Neural progenitor cell (in vitro differentiated cells): ENCODE results near the gene DIS3L. TPM values are rescaled to one million over a fixed set of nuclear protein-coding genes. Genes with fewer than 3 reads are reported as not detected.

Experiments
- DNase-seq: peaks from one replicate; pipeline ENCODE4 v3.0.0-alpha.2; 2016; ENCODE audit warnings: low spot score
- H2AFZ ChIP-seq: fragments of 200-600 bp; sonication (generic); replicated peaks from 2 replicates; pipeline ENCODE4 v1.6.1; 2016; ENCODE audit warnings: antibody characterized with exemption
- H3F3A ChIP-seq: fragments of 200-600 bp; sonication (generic); 2 replicates; pipeline ENCODE4 v1.6.1; 2016; ENCODE audit warnings: antibody characterized with exemption, low read depth
- H3K27ac ChIP-seq: fragments of 200-600 bp; sonication (generic); 2 replicates; pipeline ENCODE4 v1.5.1; 2016; ENCODE audit warnings: mild to moderate bottlenecking
- H3K27me3 ChIP-seq: fragments of 200-600 bp; sonication (generic); 2 replicates; pipeline ENCODE4 v1.6.1; 2016; ENCODE audit warnings: mild to moderate bottlenecking, moderate library complexity
- H3K36me3 ChIP-seq: fragments of 200-600 bp; sonication (generic); 2 replicates; pipeline ENCODE4 v1.5.1; 2016
- H3K4me1 ChIP-seq: fragments of 200-600 bp; sonication (generic); 2 replicates; pipeline ENCODE4 v1.6.1; 2016; ENCODE audit warnings: mixed run types
- H3K4me2 ChIP-seq: fragments of 200-600 bp; sonication (generic); 2 replicates; pipeline ENCODE4 v1.6.1; 2016
- H3K4me3 ChIP-seq: fragments of 200-600 bp; sonication (generic); 2 replicates; pipeline ENCODE4 v1.5.1; 2016
- H3K79me2 ChIP-seq: fragments of 200-600 bp; sonication (generic); 2 replicates; pipeline ENCODE4 v1.6.1; 2016; ENCODE audit warnings: low read depth
- H3K9ac ChIP-seq: fragments of 200-600 bp; sonication (generic); 2 replicates; pipeline ENCODE4 v1.6.1; 2016
- H3K9me3 ChIP-seq: fragments of 200-600 bp; sonication (generic); 2 replicates; pipeline ENCODE4 v1.5.1; 2016; ENCODE audit warnings: low read depth
- H4K20me1 ChIP-seq: fragments of 200-600 bp; sonication (generic); 2 replicates; pipeline ENCODE4 v1.6.1; 2016; ENCODE audit warnings: low read depth
- H3K27ac Mint-ChIP-seq: 3 replicates; pipeline ENCODE4 v1.8.0; 2021; ENCODE audit warnings: mixed read lengths
- H3K27me3 Mint-ChIP-seq: 2 replicates; pipeline ENCODE4 v1.8.0; 2022; ENCODE audit warnings: low read depth, mild to moderate bottlenecking, inconsistent platforms, moderate library complexity, mixed read lengths; ENCODE audit not compliant: insufficient read depth
- H3K36me3 Mint-ChIP-seq: 3 replicates; pipeline ENCODE4 v1.8.0; 2021; ENCODE audit warnings: mixed read lengths
- H3K4me1 Mint-ChIP-seq: 3 replicates; pipeline ENCODE4 v1.8.0; 2021; ENCODE audit warnings: mixed read lengths
- H3K4me3 Mint-ChIP-seq: 3 replicates; pipeline ENCODE4 v1.8.0; 2021; ENCODE audit warnings: mild to moderate bottlenecking, moderate library complexity, mixed read lengths
- H3K9me3 Mint-ChIP-seq: 3 replicates; pipeline ENCODE4 v1.8.0; 2020; ENCODE audit warnings: mixed read lengths
- CTCF ChIP-seq: fragments of 200-600 bp; sonication (generic); IDR thresholded peaks from 2 replicates; pipeline ENCODE4 v1.5.1; 2017; ENCODE audit warnings: antibody characterized with exemption, mild to moderate bottlenecking
- EZH2 ChIP-seq: fragments of 200-600 bp; sonication (generic); IDR thresholded peaks from 2 replicates; pipeline ENCODE4 v1.6.1; 2017; ENCODE audit warnings: antibody characterized with exemption, mild to moderate bottlenecking, moderate library complexity
- EZH2phosphoT487 ChIP-seq: fragments of 200-600 bp; sonication (generic); IDR thresholded peaks from 2 replicates; pipeline ENCODE4 v1.6.1; 2017; ENCODE audit warnings: antibody characterized with exemption
- total RNA-seq: library from RNA; depleted of rRNA; stranded (reverse); fragments of >200 nt; gene quantifications from 2 replicates; pipeline ENCODE4 v1.2.3, GENCODE V29; 2015; ENCODE audit warnings: low replicate concordance

DIS3L gene
- total RNA-seq, 1 donor from 2014 or later = 53.8 TPM

DNA sequence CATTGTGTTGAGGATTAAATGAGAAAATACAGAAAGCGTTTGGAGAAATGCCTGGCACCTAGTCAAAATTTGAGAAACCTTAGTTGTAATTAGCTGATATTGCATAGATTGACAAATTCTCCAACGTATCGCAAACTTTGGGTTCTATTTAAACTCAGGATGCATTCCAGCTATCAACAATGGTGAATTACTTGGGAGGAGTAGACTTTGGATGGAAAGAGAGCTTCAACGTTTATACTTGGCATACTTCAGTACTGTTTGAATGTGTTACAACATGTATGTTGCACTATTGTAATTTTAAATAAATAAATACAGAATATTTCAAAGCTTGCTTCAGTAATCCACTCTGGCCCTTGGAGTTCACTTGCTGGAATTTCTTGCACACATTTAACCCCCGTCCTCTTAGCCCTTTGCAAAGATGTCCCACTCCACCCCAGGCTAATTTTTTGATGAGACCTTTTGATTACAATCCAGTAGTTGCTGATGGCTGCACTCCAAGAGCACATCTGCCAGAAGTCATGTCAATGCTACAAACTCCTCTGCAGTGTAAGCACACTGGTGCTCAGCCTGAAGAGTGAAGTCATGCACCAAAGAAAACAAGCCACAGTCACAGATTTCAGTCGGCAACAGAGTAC is 4.7 kb upstream of the DIS3L start:
- no peak overlapping the region for H2AFZ ChIP-seq
- H3K79me2 ChIP-seq = no peaks in the 10 kb centered on the region
- H3K4me2 ChIP-seq = no peak overlapping the region
- no peaks in the 10 kb centered on the region for H3K9me3 ChIP-seq
- H3K9ac ChIP-seq = no peak overlapping the region
- no peak overlapping the region for H3K4me3 ChIP-seq
- H3F3A ChIP-seq = peaks cover 13% of the 10 kb centered on the region
- no peaks in the 10 kb centered on the region for H3K36me3 ChIP-seq
- H3K27ac ChIP-seq = no peak overlapping the region
- Mint-ChIP-seq H3K9me3 (no peaks in the 10 kb centered on the region), H3K4me1 (peaks cover 13% of the 10 kb centered on the region), H3K4me3 (no peak overlapping the region), H3K36me3 (no peaks in the 10 kb centered on the region), H3K27me3 (no peaks in the 10 kb centered on the region), H3K27ac (no peak overlapping the region)
- TF ChIP-seq CTCF (no peak), EZH2phosphoT487 (no peak), EZH2 (no peak)
- H4K20me1 ChIP-seq = no peaks in the 10 kb centered on the region
- H3K4me1 ChIP-seq = peaks cover 3% of the 10 kb centered on the region
- DNase-seq = no peak
- H3K27me3 ChIP-seq = peaks cover 5% of the 10 kb centered on the region

GRCh38 chr15:66290007-66290406 is 3.4 kb upstream of the DIS3L start:
- H3K9me3 ChIP-seq = no peaks in the 10 kb centered on the region
- H3K9me3 Mint-ChIP-seq = no peaks in the 10 kb centered on the region

GRCh38 chr15:66290518-66290917 is 2.9 kb upstream of the DIS3L start:
- TF ChIP-seq EZH2 (no peak), EZH2phosphoT487 (no peak), CTCF (no peak)
- H3K27ac ChIP-seq = no peak overlapping the region

More at GRCh38 chr15:66290007-66290406, 3.4 kb upstream of the DIS3L start:
- peaks cover 4% of the 10 kb centered on the region for H3K27me3 Mint-ChIP-seq
- Histone ChIP-seq H3K4me2 (no peak overlapping the region), H3K27ac (no peak overlapping the region), H3K36me3 (no peaks in the 10 kb centered on the region), H4K20me1 (no peaks in the 10 kb centered on the region), H3K27me3 (peaks cover 5% of the 10 kb centered on the region), H2AFZ (no peak overlapping the region), H3K9ac (no peak overlapping the region), H3K4me1 (peaks cover 12% of the 10 kb centered on the region), H3F3A (peaks cover 19% of the 10 kb centered on the region), H3K4me3 (no peak overlapping the region), H3K79me2 (peaks cover 11% of the 10 kb centered on the region)
- peak overlapping the region; percentile 0 for H3K4me3 Mint-ChIP-seq
- peaks cover 23% of the 10 kb centered on the region for H3K4me1 Mint-ChIP-seq
- H3K36me3 Mint-ChIP-seq = no peaks in the 10 kb centered on the region
- no peak for DNase-seq
- TF ChIP-seq CTCF (no peak), EZH2 (no peak), EZH2phosphoT487 (no peak)
- no peak overlapping the region for H3K27ac Mint-ChIP-seq

More at GRCh38 chr15:66290518-66290917, 2.9 kb upstream of the DIS3L start:
- no peaks in the 10 kb centered on the region for H3K9me3 ChIP-seq
- H3K79me2 ChIP-seq = peaks cover 16% of the 10 kb centered on the region
- H2AFZ ChIP-seq = no peak overlapping the region
- Mint-ChIP-seq H3K27me3 (peaks cover 4% of the 10 kb centered on the region), H3K9me3 (no peaks in the 10 kb centered on the region), H3K4me1 (peaks cover 27% of the 10 kb centered on the region), H3K27ac (no peak overlapping the region), H3K4me3 (peak overlapping the region; percentile 0), H3K36me3 (no peaks in the 10 kb centered on the region)
- H3K4me3 ChIP-seq = no peak overlapping the region
- H4K20me1 ChIP-seq = no peaks in the 10 kb centered on the region
- no peak for DNase-seq
- peaks cover 5% of the 10 kb centered on the region for H3K27me3 ChIP-seq
- H3K4me2 ChIP-seq = no peak overlapping the region
- no peaks in the 10 kb centered on the region for H3K36me3 ChIP-seq
- H3F3A ChIP-seq = peaks cover 19% of the 10 kb centered on the region
- peaks cover 13% of the 10 kb centered on the region for H3K4me1 ChIP-seq
- no peak overlapping the region for H3K9ac ChIP-seq
